Testis (tissue), 3 donors: Measurements from ENCODE around the gene MRTO4. TPM values are rescaled to one million over a fixed set of nuclear protein-coding genes. Genes with fewer than 3 reads are reported as not detected.
"Not testable (repeated sequence)": the region's sequence is repeated elsewhere in the genome, so short reads cannot be mapped to it uniquely, and the experiment has no call there.

Experiments
- DNase-seq: peaks from one replicate; pipeline ENCODE4 v3.0.0-alpha.2; 2019
- H3K27ac ChIP-seq, 2 donors: fragments of 200-600 bp; sonication (generic); one replicate each; pipeline ENCODE4 v1.5.1; 2019
- H3K27me3 ChIP-seq: fragments of 200-600 bp; sonication (generic); one replicate; pipeline ENCODE4 v1.5.1; 2019
- H3K36me3 ChIP-seq: fragments of 200-600 bp; sonication (generic); one replicate; pipeline ENCODE4 v1.5.1; 2017; ENCODE audit warnings: low read depth; ENCODE audit errors: missing control alignments
- H3K4me1 ChIP-seq: fragments of 200-600 bp; sonication (generic); one replicate; pipeline ENCODE4 v1.5.1; 2019
- H3K4me3 ChIP-seq, 2 donors: fragments of 200-600 bp; sonication (generic); one replicate each; pipeline ENCODE4 v1.5.1; 2017 to 2019
- H3K9me3 ChIP-seq: fragments of 200-600 bp; sonication (generic); one replicate; pipeline ENCODE4 v1.5.1; 2017
- POLR2A ChIP-seq: fragments of 450-650 bp; IDR thresholded peaks from one replicate; pipeline ENCODE4 v1.6.1; 2017; ENCODE audit warnings: antibody characterized with exemption, mild to moderate bottlenecking, moderate library complexity
- WGBS, 2 donors: methylation state at CpG; one replicate each; pipeline ENCODE4 v1.1.5; 2018; 5-methylcytosine and 5-hydroxymethylcytosine counted together
- intact Hi-C: fragments of 100-400 bp; cut with DNase I; formaldehyde crosslinking; loops from one replicate; pipeline ENCODE4 v1.15.1; 2023; ENCODE audit warnings: low total_unique reads
- polyA plus RNA-seq: library from polyadenylated mRNA; stranded (reverse); fragments of 350-450 nt; fragmentation: Illumina TruSeq; extraction: RNeasy Lipid Tissue Mini Kit (QIAGEN cat#74804); gene quantifications from one replicate; pipeline ENCODE4 v1.2.3, GENCODE V29; 2014; ENCODE audit warnings: low read depth, low replicate concordance; ENCODE audit not compliant: insufficient read depth
- total RNA-seq, 2 donors: library from RNA; depleted of rRNA; stranded (reverse); fragments of >200 nt; gene quantifications; one replicate each; pipeline ENCODE4 v1.2.3, GENCODE V29; 2016
- TF ChIP-seq, protein P1 (sequence below), 3 experiments: fragments of 450-650 bp in 2 of 3; fragments of 200-600 bp in 1 of 3; sonication (generic) in 1 of 3; IDR thresholded peaks; one replicate each; pipeline ENCODE4 v1.5.1; 2016 to 2019; ENCODE audit warnings: antibody characterized with exemption in 3 of 3, mild to moderate bottlenecking in 2 of 3, moderate library complexity in 1 of 3

MRTO4 gene
- total and polyA plus RNA-seq, 3 donors from 2014 or later = 25.8 to 46.4 (median 36.9) TPM

DNA sequence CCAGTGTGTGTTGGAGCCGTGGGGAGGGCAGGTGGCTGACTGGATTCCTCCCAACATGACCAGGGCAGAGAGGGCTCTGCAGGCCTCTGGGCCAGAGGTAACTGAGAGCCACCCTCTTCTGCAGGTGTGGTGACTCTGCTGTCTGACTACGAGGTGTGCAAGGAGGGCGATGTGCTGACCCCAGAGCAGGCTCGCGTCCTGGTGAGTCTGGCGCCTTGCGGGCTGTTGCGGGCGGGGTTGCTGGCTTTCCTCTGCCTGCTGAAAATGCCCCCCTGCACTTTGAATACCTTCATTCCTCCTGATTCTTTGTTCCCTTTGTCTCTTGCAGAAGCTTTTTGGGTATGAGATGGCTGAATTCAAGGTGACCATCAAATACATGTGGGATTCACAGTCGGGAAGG lies 6.7 kb downstream of the MRTO4 start:
- TF ChIP-seq, protein P1, sequence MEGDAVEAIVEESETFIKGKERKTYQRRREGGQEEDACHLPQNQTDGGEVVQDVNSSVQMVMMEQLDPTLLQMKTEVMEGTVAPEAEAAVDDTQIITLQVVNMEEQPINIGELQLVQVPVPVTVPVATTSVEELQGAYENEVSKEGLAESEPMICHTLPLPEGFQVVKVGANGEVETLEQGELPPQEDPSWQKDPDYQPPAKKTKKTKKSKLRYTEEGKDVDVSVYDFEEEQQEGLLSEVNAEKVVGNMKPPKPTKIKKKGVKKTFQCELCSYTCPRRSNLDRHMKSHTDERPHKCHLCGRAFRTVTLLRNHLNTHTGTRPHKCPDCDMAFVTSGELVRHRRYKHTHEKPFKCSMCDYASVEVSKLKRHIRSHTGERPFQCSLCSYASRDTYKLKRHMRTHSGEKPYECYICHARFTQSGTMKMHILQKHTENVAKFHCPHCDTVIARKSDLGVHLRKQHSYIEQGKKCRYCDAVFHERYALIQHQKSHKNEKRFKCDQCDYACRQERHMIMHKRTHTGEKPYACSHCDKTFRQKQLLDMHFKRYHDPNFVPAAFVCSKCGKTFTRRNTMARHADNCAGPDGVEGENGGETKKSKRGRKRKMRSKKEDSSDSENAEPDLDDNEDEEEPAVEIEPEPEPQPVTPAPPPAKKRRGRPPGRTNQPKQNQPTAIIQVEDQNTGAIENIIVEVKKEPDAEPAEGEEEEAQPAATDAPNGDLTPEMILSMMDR (IDR thresholded peaks at IDR 0.05) = no peak
- TF ChIP-seq POLR2A = no peak
- H3K9me3 ChIP-seq = no peaks in the 10 kb centered on the region
- H3K27ac ChIP-seq = no peak overlapping the region
- WGBS, 2 donors = 93 to 100% methylated on average over 2 to 10 of the region's 10 CpGs
- H3K4me1 ChIP-seq = peaks cover 5% of the 10 kb centered on the region
- no peaks in the 10 kb centered on the region for H3K27me3 ChIP-seq
- intact Hi-C loops = no loop called here
- H3K4me3 ChIP-seq = no peak overlapping the region
- no peak for DNase-seq
- H3K36me3 ChIP-seq = no peaks in the 10 kb centered on the region

DNA sequence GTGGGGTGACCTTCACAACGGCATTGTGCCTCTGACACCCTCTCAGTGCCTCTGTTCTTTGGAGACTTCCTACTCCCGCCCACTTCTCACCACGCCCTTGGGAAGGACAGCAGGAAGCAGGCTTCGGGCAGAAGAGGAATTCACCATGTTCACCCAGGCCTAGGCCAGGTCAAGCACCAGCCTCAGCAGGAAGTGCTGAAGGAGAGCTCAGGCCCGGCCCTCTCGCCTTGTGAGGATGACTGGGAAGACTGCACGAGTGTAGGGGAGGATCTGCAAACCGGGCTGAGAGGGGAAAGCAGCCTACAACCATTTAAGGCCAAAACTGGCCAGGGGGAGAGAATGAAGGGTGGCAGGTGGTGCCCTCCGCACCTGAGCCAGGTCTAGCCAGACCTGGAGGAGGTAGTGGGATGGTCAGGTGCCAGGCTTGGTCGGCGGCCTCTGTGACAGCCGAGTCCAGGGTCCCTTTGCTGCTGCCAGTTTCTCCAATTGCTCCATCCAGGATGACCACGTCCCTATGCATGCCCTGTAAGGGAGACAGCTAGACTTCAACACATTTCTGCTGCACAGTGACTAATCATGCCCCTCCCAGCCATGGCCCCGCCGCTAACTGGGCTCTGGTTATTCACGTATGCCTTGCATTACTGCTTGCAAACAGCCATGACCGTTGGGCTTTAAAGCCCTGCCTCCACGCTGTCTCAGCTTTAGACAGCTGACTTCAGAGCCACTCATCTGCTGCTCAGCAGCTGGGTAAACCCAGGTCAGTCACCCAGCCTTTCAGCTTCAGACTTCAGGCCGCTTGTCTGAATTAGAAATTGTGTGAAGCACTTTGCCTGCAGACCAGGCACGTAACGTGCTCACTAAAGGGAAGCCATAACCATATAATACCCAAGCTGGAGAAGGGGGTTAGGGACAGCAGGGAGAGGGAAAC lies 8.9 kb downstream of the MRTO4 start:
- Histone ChIP-seq H3K27ac (no peak overlapping the region), H3K9me3 (no peaks in the 10 kb centered on the region), H3K36me3 (no peaks in the 10 kb centered on the region), H3K4me3 (no peak overlapping the region), H3K4me1 (no peaks in the 10 kb centered on the region), H3K27me3 (no peaks in the 10 kb centered on the region)
- TF ChIP-seq POLR2A = no peak
- TF ChIP-seq, protein P1 (IDR thresholded peaks at IDR 0.05) = no peak
- intact Hi-C loops = no loop called here
- no peak for DNase-seq
- 77 to 83% methylated on average over 18 to 21 of the region's 21 CpGs for WGBS, 2 donors

DNA sequence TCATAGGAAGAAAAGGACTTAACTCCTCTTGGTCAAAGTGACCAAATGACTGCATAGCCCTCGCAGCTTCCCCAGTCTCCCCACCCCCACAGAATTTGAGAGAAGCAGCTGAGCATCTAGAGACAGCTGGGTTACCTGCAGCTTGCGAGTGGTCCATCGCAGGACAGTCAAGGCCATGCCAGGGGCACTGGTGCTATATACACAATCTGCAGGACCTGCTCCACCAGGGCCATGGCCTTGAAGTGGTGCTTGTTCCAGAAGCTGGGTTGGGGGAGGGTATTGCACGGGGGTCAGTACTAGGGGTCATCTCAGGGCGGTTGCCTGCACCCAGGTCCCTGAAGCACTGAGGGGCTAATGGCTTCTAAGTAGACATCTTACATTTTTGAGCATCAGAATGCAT lies 10.4 kb downstream of the MRTO4 start:
- WGBS, 2 donors = 64 to 78% methylated on average over 4 to 5 of the region's 5 CpGs
- intact Hi-C loops = no loop called here

DNA sequence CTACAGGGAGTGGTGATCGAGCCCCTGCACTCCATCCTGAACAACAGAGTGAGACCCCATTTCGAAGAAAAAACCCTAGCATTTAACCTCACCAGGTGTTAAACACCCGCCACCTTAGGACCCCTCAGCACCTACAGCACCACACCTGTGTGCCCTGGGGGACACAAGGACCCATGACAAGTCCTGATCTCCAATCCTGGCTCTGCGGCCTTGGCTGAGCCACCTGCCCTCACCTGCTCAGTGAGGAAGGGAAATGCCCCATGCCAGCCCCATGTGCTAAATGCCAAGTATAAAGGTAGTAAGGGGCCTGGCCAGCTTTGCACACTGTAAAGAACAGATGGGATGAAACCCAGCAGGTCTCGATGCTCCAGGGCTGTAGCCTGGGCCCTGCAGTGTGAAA lies 11.1 kb downstream of the MRTO4 start:
- Histone ChIP-seq H3K4me1 (no peaks in the 10 kb centered on the region), H3K27ac (no peak overlapping the region), H3K27me3 (no peaks in the 10 kb centered on the region), H3K36me3 (no peaks in the 10 kb centered on the region), H3K9me3 (no peaks in the 10 kb centered on the region), H3K4me3 (no peak overlapping the region)
- 94 to 98% methylated on average over 5 of the region's 5 CpGs for WGBS, 2 donors
- no peak for DNase-seq
- no peak for TF ChIP-seq POLR2A
- TF ChIP-seq, protein P1 (IDR thresholded peaks at IDR 0.05) = no peak
- intact Hi-C loops = no loop called here

More for the DNA sequence above, 10.4 kb downstream of the MRTO4 start:
- Histone ChIP-seq H3K27ac (no peak overlapping the region), H3K4me1 (no peaks in the 10 kb centered on the region), H3K4me3 (no peak overlapping the region), H3K9me3 (no peaks in the 10 kb centered on the region), H3K36me3 (no peaks in the 10 kb centered on the region), H3K27me3 (no peaks in the 10 kb centered on the region)
- no peak for DNase-seq
- TF ChIP-seq POLR2A = no peak
- TF ChIP-seq, protein P1 (IDR thresholded peaks at IDR 0.05) = no peak

DNA sequence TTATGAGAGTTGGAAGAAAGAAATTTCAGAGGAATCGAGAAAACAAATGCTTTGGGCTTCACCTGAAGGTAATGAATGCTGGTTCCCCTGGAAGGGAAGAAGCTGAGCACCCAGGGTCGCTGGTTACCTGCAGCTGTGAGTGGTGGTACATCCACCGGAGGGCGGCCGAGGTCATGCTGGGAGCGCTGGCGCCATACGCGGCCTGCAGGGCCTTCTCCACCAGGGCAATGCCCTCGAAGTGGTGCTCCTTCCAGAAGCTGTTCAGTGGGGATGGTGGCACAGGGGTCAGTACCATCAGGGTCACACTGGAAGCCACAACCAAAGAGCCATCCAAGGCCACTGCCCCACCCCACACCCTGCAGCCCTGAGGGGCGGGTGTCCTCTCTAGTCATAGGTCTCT lies 16.8 kb downstream of the MRTO4 start:
- H3K27me3 ChIP-seq = no peaks in the 10 kb centered on the region
- no peak overlapping the region for H3K27ac ChIP-seq
- H3K4me1 ChIP-seq = no peaks in the 10 kb centered on the region
- no peaks in the 10 kb centered on the region for H3K9me3 ChIP-seq
- WGBS, 2 donors = 82 to 87% methylated on average over 10 to 11 of the region's 11 CpGs
- H3K4me3 ChIP-seq = no peak overlapping the region
- intact Hi-C loops = no loop called here
- TF ChIP-seq, protein P1 (IDR thresholded peaks at IDR 0.05) = no peak
- no peak for DNase-seq
- no peaks in the 10 kb centered on the region for H3K36me3 ChIP-seq

DNA sequence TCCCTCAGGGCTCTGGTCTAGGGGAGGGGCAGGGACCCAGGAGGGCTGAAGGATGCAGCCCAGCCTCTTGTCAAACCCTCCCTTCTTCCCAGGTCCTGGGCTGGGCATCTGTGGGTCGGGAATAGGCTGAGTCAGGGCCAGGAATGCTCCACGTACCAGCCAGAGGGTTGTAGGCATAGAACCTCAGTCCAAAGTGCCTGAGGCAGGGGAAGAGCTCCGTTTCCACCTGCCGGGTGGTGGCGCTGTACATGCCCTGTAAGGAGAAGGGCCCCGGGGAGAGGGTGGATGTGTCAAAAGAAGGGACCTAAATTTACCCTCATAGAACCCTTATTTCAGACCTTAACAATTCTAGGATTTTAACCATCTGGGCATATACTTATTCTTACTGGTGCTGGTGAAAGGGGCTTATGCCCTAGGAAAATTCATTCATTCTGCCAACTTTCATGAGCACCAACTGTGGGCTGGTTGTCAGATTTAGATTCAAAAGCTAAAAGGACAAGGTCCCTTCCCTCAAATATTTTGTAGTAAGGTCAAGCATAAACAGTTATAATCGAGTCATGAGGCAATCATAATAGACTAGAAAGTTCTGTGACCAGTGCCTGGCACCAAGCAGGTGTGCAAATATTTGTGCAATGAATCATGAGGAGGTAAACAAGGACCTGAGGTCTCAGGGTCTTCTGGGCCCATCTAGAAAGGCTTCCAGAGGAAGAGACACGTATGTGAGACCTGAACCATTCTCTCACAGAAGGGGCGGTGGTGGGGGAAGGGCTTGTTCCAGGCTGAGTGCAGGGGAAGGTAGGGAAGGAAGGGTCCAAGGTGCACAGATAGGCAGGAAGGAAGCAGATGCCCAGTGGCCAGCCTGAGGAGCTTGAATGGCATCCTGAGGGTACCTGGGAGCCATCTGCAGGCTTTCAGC lies 18.1 kb downstream of the MRTO4 start:
- DNase-seq, H3K9me3 ChIP-seq, H3K4me1 ChIP-seq, H3K27me3 ChIP-seq, H3K4me3 ChIP-seq, intact Hi-C loops, H3K36me3 ChIP-seq, H3K27ac ChIP-seq: not testable (repeated sequence)
- WGBS, 2 donors = 87 to 90% methylated on average over 9 of the region's 9 CpGs
